BE2C (cell line): ENCODE data around the gene C3orf49.

Source experiments
- DNase-seq: peaks from one replicate; pipeline ENCODE4 v3.0.0-alpha.2; 2020
- H3K27me3 ChIP-seq: fragments of 250-450 bp; sonication (Bioruptor Pico); 2 replicates; pipeline ENCODE4 v1.5.1; 2020; ENCODE audit warnings: mild to moderate bottlenecking
- H3K36me3 ChIP-seq: fragments of 250-450 bp; sonication (Bioruptor Pico); 2 replicates; pipeline ENCODE4 v1.5.1; 2020; ENCODE audit warnings: mild to moderate bottlenecking
- H3K4me1 ChIP-seq: fragments of 250-450 bp; sonication (Bioruptor Pico); 2 replicates; pipeline ENCODE4 v1.5.1; 2020
- H3K4me3 ChIP-seq: 2 replicates; pipeline ENCODE4 v1.5.1; 2011; ENCODE audit warnings: low read depth, low read length
- H3K9me3 ChIP-seq: fragments of 250-450 bp; sonication (Bioruptor Pico); 2 replicates; pipeline ENCODE4 v1.5.1; 2020
- TF ChIP-seq, protein P1 (sequence below): IDR thresholded peaks from 2 replicates; pipeline ENCODE4 v1.5.1; 2012; ENCODE audit warnings: mild to moderate bottlenecking, low read depth, low read length

C3orf49 gene

DNA sequence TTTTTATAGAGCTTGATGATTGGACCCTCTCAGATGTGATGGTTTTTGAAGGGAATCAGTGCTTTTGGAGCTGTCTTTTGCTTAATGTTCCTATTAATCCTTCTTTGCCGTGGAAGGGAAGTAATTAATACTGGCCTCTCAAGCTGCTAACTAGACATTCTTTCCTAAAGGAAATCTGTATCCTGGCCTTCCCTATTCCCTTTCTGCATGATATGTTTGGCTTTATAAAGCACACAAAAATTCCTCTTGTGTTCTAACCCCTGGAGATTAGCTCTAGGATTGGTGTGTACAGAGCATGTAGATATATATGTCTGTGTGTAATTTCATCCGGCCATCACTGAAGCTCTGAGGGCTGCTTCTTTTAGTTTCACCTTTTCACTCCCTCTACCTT lies 51.5 kb downstream of the C3orf49 start:
- Histone ChIP-seq H3K9me3 (no peaks in the 10 kb centered on the region), H3K27me3 (no peaks in the 10 kb centered on the region), H3K4me1 (no peaks in the 10 kb centered on the region), H3K4me3 (no peak overlapping the region), H3K36me3 (no peaks in the 10 kb centered on the region)
- DNase-seq = no peak
- TF ChIP-seq, protein P1, sequence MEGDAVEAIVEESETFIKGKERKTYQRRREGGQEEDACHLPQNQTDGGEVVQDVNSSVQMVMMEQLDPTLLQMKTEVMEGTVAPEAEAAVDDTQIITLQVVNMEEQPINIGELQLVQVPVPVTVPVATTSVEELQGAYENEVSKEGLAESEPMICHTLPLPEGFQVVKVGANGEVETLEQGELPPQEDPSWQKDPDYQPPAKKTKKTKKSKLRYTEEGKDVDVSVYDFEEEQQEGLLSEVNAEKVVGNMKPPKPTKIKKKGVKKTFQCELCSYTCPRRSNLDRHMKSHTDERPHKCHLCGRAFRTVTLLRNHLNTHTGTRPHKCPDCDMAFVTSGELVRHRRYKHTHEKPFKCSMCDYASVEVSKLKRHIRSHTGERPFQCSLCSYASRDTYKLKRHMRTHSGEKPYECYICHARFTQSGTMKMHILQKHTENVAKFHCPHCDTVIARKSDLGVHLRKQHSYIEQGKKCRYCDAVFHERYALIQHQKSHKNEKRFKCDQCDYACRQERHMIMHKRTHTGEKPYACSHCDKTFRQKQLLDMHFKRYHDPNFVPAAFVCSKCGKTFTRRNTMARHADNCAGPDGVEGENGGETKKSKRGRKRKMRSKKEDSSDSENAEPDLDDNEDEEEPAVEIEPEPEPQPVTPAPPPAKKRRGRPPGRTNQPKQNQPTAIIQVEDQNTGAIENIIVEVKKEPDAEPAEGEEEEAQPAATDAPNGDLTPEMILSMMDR = no peak

DNA sequence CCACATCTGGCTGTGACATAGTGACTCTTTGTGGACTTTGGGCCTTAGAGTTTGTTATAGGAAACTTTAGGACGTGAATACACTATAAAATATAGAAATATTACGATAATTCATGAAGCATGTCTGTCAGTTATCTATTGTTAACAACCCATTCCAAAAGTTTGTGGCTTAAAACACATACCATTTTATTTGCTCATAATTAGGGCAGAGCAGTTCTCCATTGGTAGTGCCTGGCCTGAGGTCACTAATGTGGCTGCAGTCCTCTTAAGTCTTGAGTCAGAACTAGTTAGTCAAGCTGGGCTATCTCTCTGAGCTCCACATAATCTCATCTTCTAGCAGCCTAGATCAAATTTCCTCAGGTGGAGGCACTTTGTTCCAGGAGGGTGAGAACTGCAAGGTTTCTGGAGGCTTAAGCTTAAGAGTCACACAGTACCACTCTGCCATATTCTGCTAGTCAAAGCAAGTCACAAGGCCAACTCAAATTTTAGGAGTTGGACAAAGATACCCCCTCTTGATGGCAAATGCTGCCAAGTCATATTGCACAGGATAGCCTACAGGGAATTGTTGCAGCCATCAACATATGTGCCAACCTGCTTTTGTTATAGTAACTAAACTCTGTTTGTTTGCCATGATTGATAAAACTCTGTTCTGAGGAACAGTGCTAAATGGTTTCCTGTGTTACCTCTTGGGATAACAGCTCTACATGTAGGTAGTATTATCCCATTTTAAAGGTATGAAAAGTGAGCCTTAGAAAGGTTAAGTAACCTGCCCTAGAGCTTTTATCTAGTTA lies 53.2 kb downstream of the C3orf49 start:
- TF ChIP-seq, protein P1 = no peak
- Histone ChIP-seq H3K36me3 (no peaks in the 10 kb centered on the region), H3K4me3 (no peak overlapping the region), H3K27me3 (no peaks in the 10 kb centered on the region), H3K4me1 (peaks cover 8% of the 10 kb centered on the region), H3K9me3 (no peaks in the 10 kb centered on the region)
- no peak for DNase-seq

DNA sequence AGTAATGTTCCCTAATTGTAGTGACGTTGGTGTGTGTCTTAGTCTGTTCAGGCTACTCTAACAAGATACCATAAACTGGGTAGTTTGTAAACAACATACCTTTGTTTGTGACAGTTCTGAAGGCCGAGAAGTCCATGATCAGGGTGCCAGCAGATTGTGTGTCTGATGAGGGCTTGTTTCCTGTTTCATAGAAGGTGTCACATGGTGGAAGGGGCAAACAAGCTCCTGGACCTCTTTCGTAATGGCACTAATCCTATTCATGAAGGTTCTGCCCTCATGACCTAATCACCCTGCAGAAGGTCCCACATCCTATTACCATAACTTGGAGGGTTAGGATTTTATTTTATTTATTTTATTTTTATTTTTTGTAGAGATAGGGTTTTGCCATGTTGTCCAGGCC lies 55.7 kb downstream of the C3orf49 start:
- Histone ChIP-seq H3K27me3 (no peaks in the 10 kb centered on the region), H3K9me3 (no peaks in the 10 kb centered on the region), H3K36me3 (no peaks in the 10 kb centered on the region), H3K4me1 (peaks cover 13% of the 10 kb centered on the region), H3K4me3 (no peak overlapping the region)
- DNase-seq = no peak
- TF ChIP-seq, protein P1 = no peak

DNA sequence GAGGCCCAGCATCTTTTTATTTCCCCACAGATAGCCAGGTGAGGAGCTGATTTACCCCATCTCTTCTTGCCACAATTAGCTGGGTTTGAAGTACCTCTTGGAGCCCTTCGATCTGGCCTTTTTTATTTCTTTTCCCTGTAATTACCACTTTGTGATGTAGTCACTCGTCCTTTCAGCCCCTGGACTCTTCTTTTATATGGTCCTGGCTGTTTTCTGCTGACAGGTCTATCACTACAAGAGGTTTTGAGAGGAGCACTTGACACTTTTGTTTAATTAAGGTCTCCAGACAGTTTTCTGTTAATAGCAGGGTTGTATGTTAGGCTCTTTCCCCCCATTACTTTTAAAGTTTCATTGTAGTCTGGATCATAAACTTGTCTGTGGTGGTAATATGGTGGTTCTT lies 56.4 kb downstream of the C3orf49 start:
- DNase-seq = no peak

DNA sequence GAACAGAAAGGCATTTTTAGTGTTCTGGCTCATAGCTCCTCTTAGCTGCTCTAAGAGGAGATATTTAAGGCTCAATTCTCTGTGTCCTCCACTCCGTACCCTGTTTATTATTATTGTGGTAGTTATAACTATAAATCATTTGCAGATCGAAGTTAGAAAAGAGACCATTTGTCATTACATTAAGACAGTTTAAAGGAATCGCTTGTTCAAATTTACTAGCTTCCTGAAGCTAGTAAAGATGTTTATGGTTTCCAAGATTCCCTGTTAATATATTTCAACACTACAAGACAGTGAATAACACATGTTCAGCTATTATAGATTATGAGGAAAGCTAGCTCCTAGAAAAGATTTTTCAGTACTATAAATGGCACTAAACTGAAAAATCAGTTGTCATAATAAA lies 57.2 kb downstream of the C3orf49 start:
- H3K4me1 ChIP-seq = peaks cover 13% of the 10 kb centered on the region
- no peaks in the 10 kb centered on the region for H3K9me3 ChIP-seq
- H3K36me3 ChIP-seq = no peaks in the 10 kb centered on the region
- no peak overlapping the region for H3K4me3 ChIP-seq
- no peak for DNase-seq
- TF ChIP-seq, protein P1 = no peak
- H3K27me3 ChIP-seq = no peaks in the 10 kb centered on the region

More for the DNA sequence above, 56.4 kb downstream of the C3orf49 start:
- no peak overlapping the region for H3K4me3 ChIP-seq
- H3K9me3 ChIP-seq = no peaks in the 10 kb centered on the region
- H3K27me3 ChIP-seq = no peaks in the 10 kb centered on the region
- no peaks in the 10 kb centered on the region for H3K36me3 ChIP-seq
- TF ChIP-seq, protein P1 = no peak
- H3K4me1 ChIP-seq = peaks cover 13% of the 10 kb centered on the region

DNA sequence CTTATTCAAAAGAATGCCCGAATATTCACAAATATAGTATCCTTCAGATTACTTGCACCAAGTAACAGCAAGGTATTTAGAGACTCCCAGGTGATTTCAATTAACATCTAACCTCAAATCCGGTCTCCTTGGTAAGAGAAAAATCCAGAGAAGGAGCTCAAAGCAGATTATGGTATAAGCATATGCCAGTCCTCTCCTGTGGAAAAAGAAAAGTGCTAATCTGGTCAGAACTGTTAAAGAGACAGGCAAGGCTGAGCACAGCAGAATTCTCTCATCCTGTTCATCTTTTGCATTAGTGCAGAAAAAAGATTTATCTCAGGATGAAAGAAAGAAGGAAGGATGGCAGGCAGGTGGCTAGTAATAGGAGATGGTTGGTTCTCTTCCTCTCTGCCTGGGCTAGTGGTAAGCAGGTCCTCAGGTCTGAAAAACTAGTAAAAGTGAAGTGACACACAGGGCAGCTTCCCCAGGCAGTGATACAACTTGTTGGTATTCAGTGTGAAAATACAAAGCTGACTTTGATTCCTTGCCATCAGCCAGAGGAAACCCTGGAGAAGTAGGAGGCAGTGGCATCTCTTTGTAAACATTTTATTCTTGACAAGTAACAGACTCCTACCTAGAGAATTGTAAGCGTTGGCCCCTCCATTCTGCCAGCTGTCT lies 58.8 kb downstream of the C3orf49 start:
- no peaks in the 10 kb centered on the region for H3K9me3 ChIP-seq
- no peaks in the 10 kb centered on the region for H3K27me3 ChIP-seq
- TF ChIP-seq, protein P1 = no peak
- H3K36me3 ChIP-seq = no peaks in the 10 kb centered on the region
- peaks cover 13% of the 10 kb centered on the region for H3K4me1 ChIP-seq
- H3K4me3 ChIP-seq = no peak overlapping the region
- DNase-seq = no peak
